B cell (primary cell): Measurements from ENCODE around the gene ANTXR2. TPM values are rescaled to one million over a fixed set of nuclear protein-coding genes. Genes with fewer than 3 reads are reported as not detected.

Source experiments
- ATAC-seq: fragments of 200-7000 bp; cut with Tn5 transposase; one replicate; pipeline ENCODE4 v1.10.0; 2021; ENCODE audit warnings: low read depth, mild to moderate bottlenecking, moderate number of reproducible peaks, moderate library complexity
- CTCF ChIA-PET: fragments of 350-600 bp; sonication (Branson Sonifier 250); formaldehyde crosslinking; loops from one replicate; lab custom pipeline; 2021; ENCODE audit warnings: antibody characterized with exemption, inconsistent platforms; lab: Charles Lee
- POLR2A ChIA-PET: fragments of 350-600 bp; sonication (Branson Sonifier 250); formaldehyde crosslinking; loops from one replicate; lab custom pipeline; 2021; ENCODE audit warnings: antibody characterized with exemption; lab: Charles Lee
- DNase-seq: peaks from one replicate; pipeline ENCODE4 v3.0.0; 2013
- H2AFZ ChIP-seq: 2 replicates; pipeline ENCODE4 v1.6.1; 2012; ENCODE audit warnings: mild to moderate bottlenecking, low read depth, low read length; ENCODE audit not compliant: insufficient read depth, poor library complexity, severe bottlenecking
- H3K27ac ChIP-seq, 2 donors: 1 replicate in 1 of 2; 2 replicates in 1 of 2; pipeline ENCODE4 v1.5.1; 2012 to 2013; ENCODE audit warnings: low read length in 2 of 2, mild to moderate bottlenecking in 2 of 2, moderate library complexity in 1 of 2
- H3K27me3 ChIP-seq, 4 experiments: fragments of 200-600 bp in 1 of 4; sonication (generic) in 1 of 4; replicated peaks in 1 of 4; 1 replicate in 2 of 4; 2 replicates in 2 of 4; pipeline versions ENCODE4 v1.6.1 to v1.7.0; 2013 to 2016; ENCODE audit warnings: low read length in 3 of 4, mild to moderate bottlenecking in 2 of 4, mixed read lengths in 1 of 4, moderate library complexity in 1 of 4; ENCODE audit not compliant: insufficient read depth in 4 of 4, control insufficient read depth in 3 of 4; ENCODE audit errors: control extremely low read depth in 1 of 4
- H3K36me3 ChIP-seq, 2 experiments: replicated peaks in 1 of 2; 1 replicate in 1 of 2; 2 replicates in 1 of 2; pipeline versions ENCODE4 v1.6.1 to v1.7.1; 2013; ENCODE audit warnings: low read length in 1 of 2; ENCODE audit not compliant: insufficient read depth in 2 of 2, control insufficient read depth in 1 of 2; ENCODE audit errors: control extremely low read depth in 1 of 2, extremely low read depth in 1 of 2
- H3K4me1 ChIP-seq, 2 donors: fragments of 200-600 bp in 1 of 2; sonication (generic) in 1 of 2; 1 replicate in 1 of 2; 2 replicates in 1 of 2; pipeline versions ENCODE4 v1.5.1 to v1.6.1; 2013 to 2017; ENCODE audit warnings: low read length in 2 of 2; ENCODE audit not compliant: control insufficient read depth in 2 of 2, insufficient read depth in 2 of 2
- H3K4me2 ChIP-seq: replicated peaks from 2 replicates; pipeline ENCODE3; 2012; ENCODE audit warnings: mild to moderate bottlenecking, low read depth, low read length; ENCODE audit not compliant: poor library complexity, severe bottlenecking
- H3K4me3 ChIP-seq, 5 experiments: fragments of 200-600 bp in 1 of 5; sonication (generic) in 1 of 5; 1 replicate in 3 of 5; 2 replicates in 2 of 5; pipeline versions ENCODE4 v1.5.1 to v1.7.0; 2011 to 2016; ENCODE audit warnings: low read length in 4 of 5, mild to moderate bottlenecking in 4 of 5, low read depth in 2 of 5, control low read depth in 1 of 5, moderate library complexity in 1 of 5; ENCODE audit not compliant: insufficient read depth in 1 of 5; ENCODE audit errors: control extremely low read depth in 1 of 5, extremely low read depth in 1 of 5
- H3K79me2 ChIP-seq: fragments of 200-600 bp; sonication (generic); one replicate; pipeline ENCODE4 v1.6.0; 2016; ENCODE audit warnings: low read length; ENCODE audit not compliant: control insufficient read depth, insufficient read depth
- H3K9ac ChIP-seq: fragments of 200-600 bp; sonication (generic); 2 replicates; pipeline ENCODE4 v1.6.1; 2017; ENCODE audit warnings: mild to moderate bottlenecking, low read length, moderate library complexity
- H3K9me3 ChIP-seq, 3 donors: one replicate each; pipeline versions ENCODE4 v1.6.1 to v1.7.1; 2013; ENCODE audit warnings: low read length in 2 of 3; ENCODE audit not compliant: control insufficient read depth in 2 of 3, insufficient read depth in 1 of 3; ENCODE audit errors: control extremely low read depth in 1 of 3
- H4K20me1 ChIP-seq: 2 replicates; pipeline ENCODE4 v1.6.0; 2012; ENCODE audit warnings: mild to moderate bottlenecking, low read length; ENCODE audit not compliant: insufficient read depth, control insufficient read depth, poor library complexity, severe bottlenecking
- H3K27ac Mint-ChIP-seq: one replicate; pipeline ENCODE4 v1.8.0; 2021; ENCODE audit warnings: mixed read lengths
- H3K27me3 Mint-ChIP-seq: one replicate; pipeline ENCODE4 v1.8.0; 2021; ENCODE audit warnings: mixed read lengths
- H3K4me1 Mint-ChIP-seq: one replicate; pipeline ENCODE4 v1.8.0; 2021; ENCODE audit warnings: mixed read lengths
- H3K4me3 Mint-ChIP-seq: one replicate; pipeline ENCODE4 v1.8.0; 2021; ENCODE audit warnings: mixed read lengths
- H3K9me3 Mint-ChIP-seq: one replicate; pipeline ENCODE4 v1.8.0; 2022; ENCODE audit warnings: mixed read lengths; ENCODE audit not compliant: insufficient read depth
- CTCF ChIP-seq: fragments of 200-600 bp; IDR thresholded peaks from one replicate; pipeline ENCODE4 v1.8.0; 2022; ENCODE audit warnings: antibody characterized with exemption, mild to moderate bottlenecking
- EZH2 ChIP-seq: IDR thresholded peaks from 2 replicates; pipeline ENCODE4 v1.6.1; 2012; ENCODE audit warnings: borderline replicate concordance, low read depth, mild to moderate bottlenecking, moderate library complexity, low read length; ENCODE audit not compliant: insufficient read depth, poor library complexity, severe bottlenecking
- WGBS: methylation state at CpG from one replicate; pipeline ENCODE4 v1.1.5; 2013; ENCODE audit warnings: missing lambda C conversion rate; ENCODE audit not compliant: insufficient coverage; 5-methylcytosine and 5-hydroxymethylcytosine counted together
- intact Hi-C: fragments of 100-400 bp; cut with micrococcal nuclease; formaldehyde crosslinking; loops from one replicate; pipeline ENCODE4 v1.10.0; 2022
- polyA plus RNA-seq: library from polyadenylated mRNA; depleted of rRNA; stranded (reverse); fragments of >200 nt; gene quantifications from 2 replicates; pipeline ENCODE4 v1.2.3, GENCODE V29; 2012
- total RNA-seq, 2 donors: library from RNA; stranded (reverse); fragments of 120-200 nt in 1 of 2; gene quantifications; 1 replicate in 1 of 2; 2 replicates in 1 of 2; pipeline versions ENCODE4 v1.2.3 to v1.2.4, GENCODE V29; 2013 to 2022

The ANTXR2 gene
- total and polyA plus RNA-seq, 2 donors (not counting 1 experiment from before 2014, with no cell fraction given): 10.6 to 63.0 TPM

DNA sequence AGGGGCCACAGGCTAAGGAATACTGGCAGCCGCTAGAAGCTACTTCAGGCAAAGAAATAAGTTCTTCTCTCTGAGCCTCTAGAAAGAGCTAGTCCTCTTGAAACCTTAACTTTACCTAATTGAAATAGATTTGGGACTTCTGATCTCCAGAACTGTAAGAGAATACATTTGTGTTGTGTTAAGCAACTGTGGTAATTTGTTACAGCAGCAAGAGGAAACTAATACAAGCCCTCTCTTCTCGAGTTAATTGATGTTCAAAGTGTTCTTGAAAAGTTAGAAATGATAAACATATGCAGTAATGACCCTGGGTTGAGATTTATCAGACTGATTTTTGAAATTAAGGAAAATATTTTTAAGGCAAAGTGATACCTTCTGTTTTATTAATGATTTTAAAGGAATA, 172.8 kb downstream of the ANTXR2 start:
- Mint-ChIP-seq H3K4me1 (no peaks in the 10 kb centered on the region), H3K9me3 (no peaks in the 10 kb centered on the region), H3K27me3 (no peaks in the 10 kb centered on the region), H3K4me3 (no peak overlapping the region), H3K27ac (no peak overlapping the region)
- Histone ChIP-seq H3K4me1 (no peaks in the 10 kb centered on the region), H2AFZ (no peak overlapping the region), H4K20me1 (no peaks in the 10 kb centered on the region), H3K27me3 (no peaks in the 10 kb centered on the region), H3K9me3 (no peaks in the 10 kb centered on the region), H3K4me2 (no peak overlapping the region), H3K79me2 (no peaks in the 10 kb centered on the region), H3K36me3 (peaks cover 2% of the 10 kb centered on the region in 2 experiments), H3K9ac (no peak overlapping the region), H3K27ac (no peak overlapping the region), H3K4me3 (no peak overlapping the region)
- ATAC-seq (no peak), DNase-seq (no peak)
- no CpG with 5 or more reads among the region's 2 CpGs for WGBS
- TF ChIP-seq CTCF: no peak
- no peak for TF ChIP-seq EZH2
- POLR2A ChIA-PET: no interaction called here
- CTCF ChIA-PET: no interaction called here
- intact Hi-C loops: no loop called here

DNA sequence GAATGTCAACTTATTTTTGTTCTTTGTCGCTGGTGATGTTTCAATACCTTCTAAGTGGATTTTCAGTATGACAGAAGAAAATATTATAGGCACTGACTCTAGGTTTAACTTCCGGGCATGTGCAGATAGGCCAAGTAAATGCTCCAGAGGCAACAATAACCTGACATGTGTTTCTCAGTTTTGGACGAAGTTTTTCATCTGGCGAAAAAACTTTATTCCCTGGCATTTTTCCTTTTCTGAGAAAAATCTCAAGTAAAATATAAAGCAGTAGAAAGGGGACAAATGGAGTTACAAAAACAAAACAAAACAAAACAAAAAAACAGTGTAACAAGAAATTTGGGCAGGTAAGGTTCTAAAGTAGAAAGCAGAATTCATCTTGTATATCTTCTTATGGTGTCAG, 173.5 kb downstream of the ANTXR2 start:
- H3K4me3 ChIP-seq: no peak overlapping the region
- Mint-ChIP-seq H3K27ac (no peak overlapping the region), H3K4me3 (no peak overlapping the region), H3K4me1 (no peaks in the 10 kb centered on the region), H3K9me3 (no peaks in the 10 kb centered on the region), H3K27me3 (no peaks in the 10 kb centered on the region)
- H3K4me2 ChIP-seq: no peak overlapping the region
- H3K27ac ChIP-seq: no peak overlapping the region
- H3K9ac ChIP-seq: no peak overlapping the region
- TF ChIP-seq EZH2 (no peak), CTCF (no peak)
- H2AFZ ChIP-seq: no peak overlapping the region
- no peaks in the 10 kb centered on the region for H4K20me1 ChIP-seq
- POLR2A ChIA-PET: no interaction called here
- H3K4me1 ChIP-seq: no peaks in the 10 kb centered on the region
- CTCF ChIA-PET: no interaction called here
- ATAC-seq (no peak), DNase-seq (no peak)
- H3K27me3 ChIP-seq: no peaks in the 10 kb centered on the region
- intact Hi-C loops: no loop called here
- no peaks in the 10 kb centered on the region for H3K79me2 ChIP-seq
- peaks cover 0 to 2% of the 10 kb centered on the region in 2 experiments for H3K36me3 ChIP-seq
- H3K9me3 ChIP-seq: no peaks in the 10 kb centered on the region
- 100% methylated on average over 1 of the region's 4 CpGs for WGBS
